NCI-H748 (cell line): ENCODE data around the gene ADPRM.
"Not testable (repeated sequence)": the region's sequence is repeated elsewhere in the genome, so short reads cannot be mapped to it uniquely, and the experiment has no call there.

Experiments
- DNase-seq: peaks from one replicate; lab custom pipeline; 2025; ENCODE audit not compliant: unreplicated experiment; lab: John Stamatoyannopoulos, UW

Gene ADPRM

DNA sequence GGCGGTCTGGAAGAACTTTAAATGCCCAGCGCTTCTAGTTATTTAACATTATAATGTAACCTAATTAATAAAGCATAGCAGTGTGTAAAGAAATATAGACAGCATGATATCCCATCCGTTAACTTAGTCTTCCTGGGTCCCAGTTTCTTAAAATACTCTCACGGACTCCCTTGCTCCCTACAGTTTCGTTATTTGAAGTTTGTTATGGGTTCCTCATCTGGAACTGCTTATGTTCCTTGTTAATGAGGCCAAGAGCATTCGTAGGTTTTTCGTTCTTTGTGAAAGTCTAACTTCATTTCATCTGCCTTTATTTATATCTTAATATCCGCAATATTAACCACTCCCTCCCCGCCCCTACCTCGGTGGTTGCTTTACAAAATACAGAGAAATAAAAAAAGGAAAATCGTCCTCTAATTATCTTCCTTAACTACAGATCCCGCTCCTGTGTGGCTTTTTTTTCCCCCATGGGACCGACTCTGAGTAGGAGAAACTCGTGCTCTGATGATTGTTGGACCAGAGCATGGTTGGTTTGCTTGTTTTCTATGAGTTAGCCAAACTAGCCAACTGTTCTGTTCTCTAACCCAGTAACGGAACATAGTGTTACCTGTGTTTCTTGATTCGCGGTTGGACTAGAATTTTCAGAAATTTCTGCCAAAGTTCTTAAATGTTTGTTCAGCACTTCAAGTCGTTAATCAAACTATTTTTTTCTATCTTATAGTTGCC is 863 bp downstream of the ADPRM start:
- peak; percentile 35 for DNase-seq

- no peak for DNase-seq
Observed at GRCh38 chr17:10699856-10700255, 2.5 kb downstream of the ADPRM start.

DNA sequence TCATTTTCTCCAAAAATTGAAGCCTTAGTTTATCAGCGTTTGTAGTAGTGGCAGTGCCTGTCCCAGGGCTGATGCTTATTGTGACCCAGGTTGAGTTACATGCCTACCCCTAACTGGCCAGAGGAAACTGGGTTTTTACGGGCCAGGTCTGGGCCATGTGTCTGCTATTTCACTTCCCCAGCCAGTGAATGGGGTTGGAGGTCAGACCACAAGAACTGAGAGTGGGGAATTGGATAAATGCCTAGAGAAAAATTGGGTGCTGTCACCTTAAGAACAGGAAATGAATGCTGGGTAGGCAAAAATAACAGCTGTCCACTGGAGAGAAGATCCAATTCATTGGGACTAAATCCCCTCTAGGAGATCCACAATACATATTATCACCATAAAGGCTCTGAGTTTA is 5.2 kb downstream of the ADPRM start:
- DNase-seq, result no peak

DNA sequence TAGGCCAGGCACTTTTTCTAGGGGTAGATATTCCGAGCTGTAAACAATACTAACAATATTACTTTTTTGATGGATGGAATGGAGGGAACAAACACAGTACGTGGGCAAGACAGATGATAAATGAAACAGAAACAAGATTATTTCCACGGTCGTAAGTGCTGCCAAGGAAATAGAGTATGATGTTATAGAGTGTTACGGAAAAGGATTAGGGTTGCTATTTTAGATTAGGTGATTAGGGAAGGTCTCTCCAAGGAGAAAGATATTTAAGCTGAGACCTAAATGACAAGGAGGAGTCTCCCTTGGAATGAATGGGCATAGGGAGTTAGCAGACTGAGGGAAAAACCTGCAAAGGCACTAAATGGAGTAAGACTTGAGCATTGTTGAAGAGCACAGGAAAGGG is 8.3 kb downstream of the ADPRM start:
- DNase-seq, result no peak

DNA sequence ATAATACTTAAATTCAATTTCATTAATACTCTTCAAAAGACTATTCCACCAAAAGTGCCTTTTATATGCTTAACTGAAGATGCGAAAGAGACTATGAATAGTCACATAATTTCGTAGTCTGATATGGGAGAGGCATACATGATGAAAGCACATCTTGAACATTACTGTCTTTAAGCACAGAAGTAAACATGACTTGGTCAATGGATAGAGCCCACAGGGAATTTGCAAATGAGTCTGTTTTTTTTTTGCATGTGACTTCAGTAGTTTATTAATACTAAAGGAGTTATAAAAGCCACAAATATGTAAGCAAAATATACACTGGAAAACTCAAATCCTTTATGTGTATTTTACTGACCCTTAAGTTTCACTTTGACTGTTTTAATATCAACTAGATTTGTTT is 15.9 kb downstream of the ADPRM start:
- DNase-seq, result no peak

DNA sequence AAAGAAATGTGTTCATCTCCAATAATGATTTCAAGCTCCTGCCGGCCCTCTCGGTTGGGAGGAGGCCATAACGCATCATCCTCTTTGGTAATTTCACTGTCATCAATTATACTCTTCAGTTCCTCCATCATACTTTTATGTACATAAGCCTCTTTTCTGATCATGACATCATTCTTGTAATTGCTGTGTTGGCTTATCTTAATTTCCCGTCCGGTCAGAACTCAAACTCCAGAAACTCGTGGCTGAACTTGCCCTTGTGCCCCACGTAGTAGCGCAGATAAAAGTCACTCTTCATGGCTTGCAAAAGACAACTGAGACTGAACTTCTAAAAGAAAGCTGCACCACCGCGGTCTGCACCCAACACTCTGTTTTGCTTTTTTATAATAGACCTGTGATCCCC is 18.8 kb downstream of the ADPRM start:
- DNase-seq, result no peak

DNA sequence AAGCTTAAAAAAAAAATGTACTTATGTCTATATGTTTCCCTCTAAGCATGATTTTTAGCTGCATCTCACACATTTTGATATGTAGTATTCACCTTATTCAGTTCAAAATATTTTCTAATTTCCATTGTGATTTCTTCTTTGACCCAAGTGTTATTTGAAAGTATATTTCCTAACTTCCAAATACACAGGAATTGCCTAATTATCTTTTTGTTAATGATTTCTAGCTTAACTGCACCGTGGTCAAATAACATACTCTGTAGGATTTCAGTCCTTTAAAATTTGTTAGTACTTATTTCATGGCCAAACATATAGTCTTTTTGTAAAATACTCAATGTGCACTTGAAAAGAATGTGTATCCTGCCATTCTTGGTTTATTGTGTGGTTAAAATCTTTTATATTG is 21.2 kb downstream of the ADPRM start:
- no peak for DNase-seq

DNA sequence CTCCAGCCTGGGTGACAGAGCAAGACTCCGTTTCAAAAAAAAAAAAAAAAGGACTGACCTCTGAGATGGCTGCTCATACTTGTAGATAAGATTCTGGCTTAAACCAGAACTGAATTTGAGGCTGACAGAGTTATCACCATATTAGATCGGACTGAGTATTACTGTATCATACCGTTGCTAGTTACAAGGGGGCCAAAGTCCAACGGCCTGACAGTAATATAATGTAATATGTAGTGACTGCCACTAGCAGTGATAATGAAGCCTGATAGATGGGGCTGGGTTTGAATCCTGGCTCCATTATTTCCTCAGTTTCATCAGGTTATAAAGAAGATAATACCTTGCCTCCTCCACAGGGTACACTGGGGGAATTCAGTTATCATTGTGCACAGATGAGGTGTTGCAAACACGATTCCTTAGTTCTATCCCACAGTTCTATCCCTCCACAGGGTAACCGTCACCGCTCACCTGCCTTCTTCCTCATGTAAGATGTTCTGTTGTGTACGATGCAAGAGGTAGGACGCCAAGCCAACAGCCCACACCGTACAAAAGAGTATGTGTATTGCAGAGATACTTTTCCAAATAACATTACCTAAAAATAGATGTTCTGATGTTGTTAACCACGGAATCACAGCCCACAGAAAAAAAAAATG is 27.3 kb downstream of the ADPRM start:
- DNase-seq, result no peak

GRCh38 chr17:10725262-10725661 is 27.9 kb downstream of the ADPRM start:
- DNase-seq, result no peak

GRCh38 chr17:10726196-10726595 is 28.8 kb downstream of the ADPRM start:
- DNase-seq, result no peak

- no peak for DNase-seq
Observed at GRCh38 chr17:10727192-10727591, 29.8 kb downstream of the ADPRM start.

GRCh38 chr17:10728331-10728892 is 31.0 kb downstream of the ADPRM start:
- no peak for DNase-seq

DNA sequence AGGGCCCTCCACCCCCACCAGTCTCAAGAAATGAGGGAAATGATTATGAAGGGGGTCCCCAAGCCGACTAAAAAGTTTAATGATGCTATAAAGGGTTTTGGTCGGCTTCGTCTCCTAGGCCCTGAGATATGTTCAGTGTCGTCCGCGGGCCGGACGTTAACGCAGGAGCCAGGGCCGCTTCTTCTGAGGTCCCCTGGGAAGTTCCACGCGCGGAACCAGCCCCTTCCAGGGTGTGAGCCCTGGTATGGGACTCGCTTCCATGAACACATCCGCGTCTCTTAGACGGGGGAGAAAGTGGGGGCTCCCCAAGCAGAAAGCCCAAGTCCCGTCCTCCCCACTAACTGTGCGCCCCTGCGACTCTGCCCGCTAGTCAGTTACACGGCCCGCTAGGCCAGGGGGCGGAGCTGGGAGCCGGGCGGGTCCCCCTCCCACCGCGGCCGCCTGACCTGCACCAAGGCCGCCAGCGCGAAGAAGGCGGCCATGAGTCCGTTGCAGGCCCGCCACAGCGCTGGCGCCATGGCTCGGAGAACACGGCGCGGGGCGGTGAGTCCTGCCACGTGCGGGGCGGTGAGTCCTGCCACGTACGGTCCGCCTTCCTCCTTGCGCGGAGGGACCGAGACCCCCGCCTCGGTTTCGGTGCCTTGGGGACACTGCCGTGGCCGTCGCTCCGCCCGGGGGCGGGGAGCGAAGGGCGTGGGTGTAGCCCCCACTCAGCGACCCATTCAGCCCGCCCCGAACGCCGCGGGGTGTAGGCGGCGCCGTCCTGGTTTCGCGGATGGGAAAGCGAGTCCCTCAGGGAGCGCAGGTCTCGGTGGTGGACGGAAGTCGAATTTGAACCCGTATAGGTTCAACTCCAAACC is 32.2 kb downstream of the ADPRM start, which contains the start of gene TMEM220:
TMEM220 (minus strand) TSS at position 690 of the 860 bp plus-strand sequence; CDS start at position 518, 172 bp downstream.
- DNase-seq, result peak; percentile 71

DNA sequence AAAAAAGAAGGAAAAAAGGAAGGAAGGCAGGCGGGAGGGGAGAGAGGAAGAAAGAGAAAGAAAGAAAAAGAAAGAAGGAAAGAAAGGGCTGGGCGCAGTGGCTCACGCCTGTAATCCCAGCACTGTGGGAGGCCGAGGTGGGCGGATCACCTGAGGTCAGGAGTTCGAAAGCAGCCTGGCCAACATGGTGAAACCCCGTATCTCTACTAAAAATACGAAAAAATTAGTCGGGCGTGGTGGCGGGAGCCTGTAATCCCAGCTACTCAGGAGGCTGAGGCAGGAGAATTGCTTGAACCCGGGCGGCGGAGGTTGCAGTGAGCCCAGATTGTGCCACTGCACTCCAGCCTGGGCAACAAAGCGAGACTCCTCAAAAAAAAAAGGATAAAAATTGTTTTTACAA is 32.9 kb downstream of the ADPRM start:
- DNase-seq, result not testable (repeated sequence)

DNA sequence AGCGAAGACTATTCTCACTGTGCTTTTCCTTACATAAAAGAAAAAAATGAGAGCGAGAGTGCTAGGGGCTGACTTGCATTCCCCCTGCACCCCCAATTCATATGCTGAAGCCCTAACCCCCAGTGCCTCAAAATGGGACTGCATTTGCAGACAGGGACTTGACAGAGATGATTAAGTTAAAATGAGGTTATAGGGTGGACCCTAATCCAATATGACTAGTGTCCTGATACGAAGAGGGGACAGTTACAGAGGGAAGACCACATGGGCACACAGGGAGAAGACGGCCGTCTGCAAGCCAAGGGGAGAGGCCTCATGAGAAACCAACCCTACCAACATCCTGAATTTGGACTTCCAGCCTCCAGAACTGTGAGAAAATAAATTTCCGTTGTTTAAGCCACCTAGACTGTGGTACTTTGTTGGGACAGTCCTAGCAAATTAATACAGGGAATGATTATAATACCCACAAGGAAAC is 34.0 kb downstream of the ADPRM start:
- DNase-seq, result no peak

DNA sequence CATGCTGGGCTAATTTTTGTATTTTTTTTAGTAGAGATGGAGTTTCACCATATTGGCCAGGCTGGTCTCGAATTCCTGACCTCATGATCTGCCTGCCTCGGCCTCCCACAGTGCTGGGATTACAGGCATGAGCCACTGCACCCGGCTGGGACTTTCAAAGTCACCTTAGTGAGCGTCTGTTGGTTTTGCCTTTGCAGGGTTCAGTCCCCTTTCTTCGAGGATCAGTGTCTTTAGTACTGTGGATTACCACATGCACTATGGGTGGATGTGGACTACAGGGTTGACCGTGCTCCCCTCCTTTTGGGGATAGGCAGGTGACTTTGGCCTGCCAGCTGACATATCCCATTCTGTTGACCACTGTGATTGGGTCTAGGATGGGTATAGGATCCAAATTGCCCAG is 34.7 kb downstream of the ADPRM start:
- DNase-seq, result not testable (repeated sequence)

DNA sequence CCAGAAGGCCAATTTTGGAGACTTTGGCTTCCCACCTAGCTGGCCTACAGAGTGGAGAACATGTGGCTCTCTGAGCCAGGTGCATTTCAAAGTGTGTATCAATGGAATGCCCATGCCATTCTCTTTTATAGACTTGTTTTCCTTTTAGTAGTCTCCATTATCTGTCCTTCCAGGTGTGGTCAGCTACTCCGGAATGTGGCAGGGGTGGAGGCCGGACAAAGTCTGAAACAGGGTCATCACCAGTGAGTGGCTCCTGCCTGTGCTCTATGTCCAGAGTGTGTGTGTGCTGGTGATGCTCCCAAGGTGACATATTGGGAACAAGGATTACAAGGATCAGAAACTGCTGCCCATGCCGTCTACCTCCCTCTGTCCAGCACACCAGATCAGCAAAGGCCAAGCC is 36.3 kb downstream of the ADPRM start:
- DNase-seq, result no peak

- no peak for DNase-seq
Observed at GRCh38 chr17:10735251-10735650, 37.9 kb downstream of the ADPRM start.

GRCh38 chr17:10735821-10736220 is 38.4 kb downstream of the ADPRM start:
- no peak for DNase-seq

DNA sequence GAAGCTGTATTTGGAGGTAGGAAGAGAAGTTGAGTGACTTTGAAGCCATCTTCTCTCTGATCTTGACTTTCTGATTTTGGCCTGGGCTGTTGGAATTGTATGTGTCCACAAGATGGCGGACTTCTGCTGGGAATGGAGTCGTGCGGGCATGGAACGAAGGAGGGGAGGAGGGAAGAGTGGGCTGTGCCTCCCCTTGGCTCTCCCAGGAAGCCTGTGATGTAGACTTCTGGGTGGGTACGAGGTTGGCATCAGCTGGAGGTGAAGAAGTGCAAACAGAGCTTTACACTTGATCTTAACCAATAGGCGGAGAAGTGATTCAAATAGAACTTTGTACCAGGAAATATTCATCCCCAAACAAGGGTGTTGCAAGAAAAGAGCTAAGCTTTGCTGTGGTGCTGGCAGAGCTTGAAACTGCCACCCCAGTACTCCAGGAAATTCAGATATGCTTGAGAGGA is 39.8 kb downstream of the ADPRM start:
- DNase-seq, result peak; percentile 46

- DNase-seq, result no peak
Observed at GRCh38 chr17:10737736-10738135, 40.3 kb downstream of the ADPRM start.
